ENCODE results near the gene NPIPA7. TPM values are rescaled to one million over a fixed set of nuclear protein-coding genes. Genes with fewer than 3 reads are reported as not detected.
"Not testable (repeated sequence)": the region's sequence is repeated elsewhere in the genome, so short reads cannot be mapped to it uniquely, and the experiment has no call there.

NPIPA7 gene
- total RNA-seq, 1 experiment from 2014 or later, result 11.1 TPM

GRCh38 chr16:16405421-16405820 is 26.5 kb downstream of the NPIPA7 start:
- not testable (repeated sequence) for DNase-seq, H3K36me3 ChIP-seq, H3K27me3 ChIP-seq, H3K9me3 ChIP-seq, H3K4me3 ChIP-seq

DNA sequence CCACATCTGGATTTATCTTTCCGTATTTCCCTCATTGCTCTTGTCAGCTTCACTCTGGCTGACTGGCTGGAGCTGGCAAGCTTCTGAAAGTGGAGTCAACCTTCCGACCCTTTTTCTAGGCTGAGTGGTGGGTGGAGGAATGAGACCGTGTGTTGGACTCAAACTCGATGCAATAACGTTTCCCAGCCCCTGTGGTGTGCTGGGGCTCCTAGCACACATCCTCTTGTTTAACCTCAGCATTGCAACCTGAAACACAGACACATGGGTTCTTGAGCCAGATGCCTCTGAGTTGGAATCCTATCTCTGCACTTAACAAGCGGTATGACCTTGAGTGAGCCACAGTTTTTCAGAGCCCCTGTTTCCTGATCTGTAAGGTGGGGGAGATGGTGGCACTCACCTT is 29.5 kb downstream of the NPIPA7 start:
- H3K27me3 ChIP-seq, H3K4me3 ChIP-seq, H3K9me3 ChIP-seq, H3K36me3 ChIP-seq, DNase-seq: not testable (repeated sequence)

- H3K4me3 ChIP-seq, H3K36me3 ChIP-seq, DNase-seq, H3K9me3 ChIP-seq, H3K27me3 ChIP-seq: not testable (repeated sequence)
Measured at GRCh38 chr16:16413773-16414172, 34.8 kb downstream of the NPIPA7 start.

DNA sequence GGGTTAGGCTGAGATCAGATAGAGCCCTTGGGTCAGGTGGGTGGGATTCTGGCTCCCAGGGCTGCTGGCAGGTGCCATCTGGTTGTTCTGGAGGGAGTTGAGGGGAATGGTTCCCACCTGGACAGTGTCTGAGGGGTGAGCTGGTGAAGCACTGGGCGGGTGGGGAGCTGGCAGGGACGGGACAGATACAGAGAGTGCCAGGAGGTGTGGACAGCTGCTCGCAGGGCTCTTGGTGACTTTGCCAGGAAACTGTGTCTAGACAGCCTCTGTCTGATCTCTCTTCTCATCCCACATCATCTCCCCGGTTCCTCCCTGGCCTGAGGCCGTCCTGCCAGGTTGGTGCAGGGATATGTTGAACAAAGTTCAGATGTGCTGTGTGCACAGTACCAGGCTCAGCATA is 38.1 kb downstream of the NPIPA7 start:
- not testable (repeated sequence) for H3K4me3 ChIP-seq, DNase-seq, H3K27me3 ChIP-seq, H3K36me3 ChIP-seq, H3K9me3 ChIP-seq

DNA sequence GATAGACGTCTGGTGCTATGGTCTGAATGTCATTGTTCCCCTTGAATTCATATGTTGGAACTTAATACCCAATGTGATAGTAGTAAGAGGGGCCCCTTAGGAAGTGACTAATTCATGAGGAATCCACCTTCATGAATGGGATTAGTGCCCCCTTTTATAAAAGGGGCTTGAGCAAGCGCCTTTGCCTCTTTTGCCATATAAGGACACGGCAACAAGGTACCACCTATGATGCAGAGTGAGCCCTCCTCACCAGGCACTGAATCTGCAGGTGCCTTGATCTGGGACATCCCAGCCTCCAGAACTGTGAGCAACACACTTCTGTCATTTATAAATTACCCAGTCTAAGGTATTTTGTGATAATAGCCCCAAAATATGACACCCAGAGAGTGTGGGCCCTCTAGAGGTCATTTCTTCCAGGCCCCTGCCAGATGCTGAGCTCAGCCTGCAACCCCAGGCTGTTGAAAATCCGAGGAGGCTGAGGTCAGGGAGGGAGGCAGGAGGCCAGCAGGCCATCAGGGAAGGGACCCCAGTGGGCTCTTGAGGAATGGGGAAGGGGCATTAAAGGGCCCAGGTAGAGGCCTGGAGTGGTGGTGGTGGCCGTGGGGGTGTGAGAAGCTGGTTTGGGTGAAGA is 39.1 kb downstream of the NPIPA7 start:
- H3K36me3 ChIP-seq, DNase-seq, H3K27me3 ChIP-seq, H3K9me3 ChIP-seq, H3K4me3 ChIP-seq: not testable (repeated sequence)

DNA sequence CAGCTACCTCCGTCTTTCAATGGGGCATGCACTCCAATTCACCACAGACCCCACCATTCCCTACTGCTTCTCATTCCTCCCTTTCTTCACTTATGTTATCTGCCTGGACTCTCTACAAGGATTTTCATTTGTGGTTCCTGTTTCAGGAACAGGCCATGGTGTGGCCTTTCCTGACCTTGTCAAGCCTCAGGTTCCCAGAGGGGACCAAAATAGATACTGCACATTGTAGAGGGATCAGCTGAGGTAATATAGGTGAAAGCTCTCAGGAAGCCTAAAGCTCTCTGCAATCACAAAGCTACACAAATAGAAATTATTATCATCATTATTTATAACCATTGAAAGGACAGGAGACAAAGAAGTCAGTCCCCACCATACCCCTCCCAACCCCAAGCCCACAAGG is 41.6 kb downstream of the NPIPA7 start:
- not testable (repeated sequence) for H3K9me3 ChIP-seq, H3K36me3 ChIP-seq, H3K4me3 ChIP-seq, DNase-seq, H3K27me3 ChIP-seq

DNA sequence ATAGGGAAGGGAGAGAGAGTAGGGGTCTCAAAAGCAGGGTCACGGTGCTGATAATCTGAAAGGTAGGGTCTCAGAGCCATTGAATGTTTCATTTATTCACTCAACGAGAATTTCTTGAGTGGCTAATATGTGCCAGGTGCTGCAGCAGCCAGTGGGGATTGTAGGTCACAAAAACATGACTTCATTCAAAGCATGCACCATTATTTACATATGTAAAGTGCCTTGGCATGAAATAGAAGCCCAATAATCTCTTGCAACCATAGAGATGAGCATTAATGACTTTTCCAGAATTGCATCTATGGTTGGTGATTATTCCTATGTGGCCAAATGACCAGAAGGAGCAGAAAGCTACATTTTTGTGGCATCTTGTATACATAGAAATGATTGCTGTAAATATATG is 46.2 kb downstream of the NPIPA7 start:
- not testable (repeated sequence) for H3K36me3 ChIP-seq, DNase-seq, H3K4me3 ChIP-seq, H3K9me3 ChIP-seq, H3K27me3 ChIP-seq

DNA sequence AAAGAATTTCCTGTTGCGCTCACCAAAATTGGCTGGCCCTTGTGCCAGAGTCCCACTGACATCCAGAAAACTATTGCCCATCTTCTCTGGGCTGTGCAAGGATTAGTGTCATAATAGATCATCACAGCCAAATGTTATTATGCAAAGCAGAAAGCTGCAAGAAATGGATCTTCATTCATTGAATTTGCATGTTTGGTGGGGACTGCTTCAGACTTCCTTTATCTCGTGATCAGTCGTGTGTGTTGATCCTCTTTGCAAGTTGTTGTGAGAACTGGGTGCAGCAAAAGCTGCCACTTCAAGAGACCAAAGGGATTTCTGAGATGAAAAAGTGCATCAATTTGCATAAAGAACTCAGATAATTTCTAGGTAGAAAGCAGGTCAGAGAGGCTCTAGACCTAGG is 52.2 kb downstream of the NPIPA7 start:
- DNase-seq, H3K36me3 ChIP-seq, H3K4me3 ChIP-seq, H3K9me3 ChIP-seq, H3K27me3 ChIP-seq: not testable (repeated sequence)

- H3K27me3 ChIP-seq, result not testable (repeated sequence)
Measured at GRCh38 chr16:16434711-16435110, 55.8 kb downstream of the NPIPA7 start.

DNA sequence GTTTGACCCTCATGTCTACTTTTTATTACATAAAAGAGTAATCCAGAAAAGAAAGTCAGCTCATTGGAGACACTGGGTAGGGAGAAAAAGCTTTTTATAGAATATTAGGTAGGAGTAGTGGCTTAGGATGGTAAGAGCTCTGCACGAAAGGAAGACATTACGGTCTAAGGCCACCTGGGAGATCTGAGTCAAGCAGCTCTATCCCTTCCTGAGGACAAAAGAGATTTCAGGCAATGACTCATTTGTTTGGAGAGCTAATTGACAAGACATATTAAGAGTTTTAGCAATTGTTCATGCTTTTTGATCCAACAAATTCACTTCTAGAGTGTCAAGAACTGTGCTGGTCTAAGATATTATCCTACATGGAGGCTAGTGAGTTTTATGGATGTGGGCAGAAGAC is 62.5 kb downstream of the NPIPA7 start:
- H3K9me3 ChIP-seq, H3K4me3 ChIP-seq, H3K36me3 ChIP-seq, DNase-seq, H3K27me3 ChIP-seq: not testable (repeated sequence)

More at GRCh38 chr16:16434711-16435110, 55.8 kb downstream of the NPIPA7 start:
- not testable (repeated sequence) for DNase-seq, H3K4me3 ChIP-seq, H3K9me3 ChIP-seq, H3K36me3 ChIP-seq

Other genes starting within 250 kb of the NPIPA7 start
- not detected in 2 replicates for gene ABCC6, start 155.6 kb upstream of the NPIPA7 start, total RNA-seq (2014; rRNA removed; shearing (Covaris generic); ENCODE audit: low replicate concordance)
- gene NOMO3, start 146.6 kb upstream of the NPIPA7 start, total RNA-seq (2014; rRNA removed; shearing (Covaris generic); ENCODE audit: low replicate concordance), result 70.9 and 90.3 TPM in 2 replicates

Measured in MG63 (cell line).